NCI-H2227 treated with DMSO at 0.1 percent for 48 hours (cell line): ENCODE measurements around the gene ITGA7.
A peak's percentile ranks its signal among the peaks of the same experiment; 100 is the strongest.

ENCODE experiments used
- DNase-seq: peaks from one replicate; lab custom pipeline; 2025; lab: John Stamatoyannopoulos, UW

ITGA7 gene

GRCh38 chr12:55736076-55736475 is 28.4 kb upstream of the ITGA7 start:
- no peak for DNase-seq

- DNase-seq = no peak
Measured at GRCh38 chr12:55734595-55734994, 26.9 kb upstream of the ITGA7 start.

GRCh38 chr12:55733858-55734257 is 26.2 kb upstream of the ITGA7 start:
- no peak for DNase-seq

- DNase-seq = no peak
Measured at GRCh38 chr12:55733021-55733555, 25.4 kb upstream of the ITGA7 start.

- DNase-seq = no peak
Measured at GRCh38 chr12:55732288-55732687, 24.6 kb upstream of the ITGA7 start.

GRCh38 chr12:55729819-55730818 is 22.4 kb upstream of the ITGA7 start:
- peak; percentile 39 for DNase-seq

GRCh38 chr12:55728939-55729818 is 21.5 kb upstream of the ITGA7 start, which contains the start of gene CD63:
TSS of gene CD63 (minus strand) at chr12:55729009. CDS start at chr12:55728341, 668 bp downstream.
- peak; percentile 42 for DNase-seq

- DNase-seq = no peak
Measured at GRCh38 chr12:55728186-55728938, 20.7 kb upstream of the ITGA7 start.

- no peak for DNase-seq
Measured at GRCh38 chr12:55727643-55728185, 20.0 kb upstream of the ITGA7 start.

- no peak for DNase-seq
Measured at GRCh38 chr12:55726971-55727370, 19.3 kb upstream of the ITGA7 start.

GRCh38 chr12:55725556-55725955 is 17.9 kb upstream of the ITGA7 start:
- DNase-seq = no peak

- DNase-seq = no peak
Measured at GRCh38 chr12:55724940-55725309, 17.2 kb upstream of the ITGA7 start.

GRCh38 chr12:55724226-55724939 is 16.7 kb upstream of the ITGA7 start:
- DNase-seq = peak; percentile 45

- DNase-seq = no peak
Measured at GRCh38 chr12:55723516-55724225, 16.0 kb upstream of the ITGA7 start.

- no peak for DNase-seq
Measured at GRCh38 chr12:55722948-55723347, 15.2 kb upstream of the ITGA7 start.

GRCh38 chr12:55721601-55722213 is 14.0 kb upstream of the ITGA7 start:
- DNase-seq = no peak

GRCh38 chr12:55720894-55721444 is 13.3 kb upstream of the ITGA7 start:
- DNase-seq = no peak

GRCh38 chr12:55720071-55720564 is 12.4 kb upstream of the ITGA7 start, which contains the start of gene RDH5:
TSS of gene RDH5 (plus strand) at chr12:55720393. CDS start at chr12:55721185, 792 bp downstream.
- DNase-seq = no peak

- no peak for DNase-seq
Measured at GRCh38 chr12:55719371-55719770, 11.7 kb upstream of the ITGA7 start.
